ENCODE measurements around the gene CAPNS1. TPM values are rescaled to one million over a fixed set of nuclear protein-coding genes. Genes with fewer than 3 reads are reported as not detected.

CAPNS1 gene
- total and polyA plus RNA-seq, 9 of the 15 experiments (the other 6 are each of a cell fraction or from before 2014, with no cell fraction given), result 77.9 to 576 (median 258) TPM

DNA sequence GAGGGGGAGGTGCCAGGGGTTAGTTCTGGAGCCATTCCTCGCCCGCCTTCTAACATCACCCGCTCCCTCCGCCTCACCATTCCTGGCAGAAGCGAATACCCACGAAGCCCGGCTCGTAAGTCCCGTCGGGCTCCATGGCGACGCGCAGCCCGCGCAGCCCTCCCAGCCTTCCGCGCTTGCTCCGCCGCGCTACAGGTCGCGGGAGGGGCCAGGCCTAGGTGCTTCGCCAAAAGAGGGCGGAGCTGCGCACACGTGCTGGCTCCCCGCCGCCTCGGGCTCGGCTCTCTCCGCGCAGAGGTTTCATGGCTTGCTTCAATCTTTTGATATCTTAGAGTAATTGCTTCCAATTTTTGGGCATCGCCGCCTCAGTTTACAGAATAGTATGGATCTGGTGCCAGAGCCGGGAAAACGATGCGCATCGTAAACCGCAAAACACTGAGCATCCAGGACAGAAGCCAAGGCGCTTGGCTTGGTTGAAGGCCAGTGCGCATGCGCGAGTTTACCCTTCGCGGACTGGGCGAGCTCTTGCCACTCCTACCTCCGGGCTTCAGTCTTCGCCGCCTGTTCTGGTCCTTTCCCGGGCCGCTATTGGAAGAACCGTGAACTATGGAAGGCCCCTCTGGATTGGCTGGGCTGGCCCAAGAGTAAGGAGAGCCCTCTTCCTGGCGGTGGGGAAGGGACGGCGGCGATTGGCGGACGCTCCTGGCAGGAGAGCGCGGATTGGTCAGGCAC is 25.0 kb upstream of the CAPNS1 start, which contains the start of gene POLR2I (continued):
- TF ChIP-seq NR2C2 (CRISPR knock-in tag; IDR thresholded peaks at IDR 0.05) (peak; percentile 63; the same call in 1 of the 2 replicates), NR2C2 (tag; IDR thresholded peaks at IDR 0.05) (peak; percentile 74), RBBP5 (IDR thresholded peaks at IDR 0.05; ENCODE audit: borderline replicate concordance, insufficient read depth, low read length, poor library complexity, severe bottlenecking) (peak; percentile 63), BMI1 (IDR thresholded peaks at IDR 0.05; ENCODE audit: low read length) (no peak), ELF2 (CRISPR knock-in tag; IDR thresholded peaks at IDR 0.05) (no peak), BCL6 (CRISPR knock-in tag; IDR thresholded peaks at IDR 0.05) (no peak), FIP1L1 (IDR thresholded peaks at IDR 0.05; ENCODE audit: low read depth, low read length, poor library complexity, severe bottlenecking) (peak; percentile 80), TOE1 (IDR thresholded peaks at IDR 0.05; ENCODE audit: borderline replicate concordance) (peak; percentile 74; the same call in 1 of the 2 replicates), TOE1 (CRISPR knock-in tag; IDR thresholded peaks at IDR 0.05; ENCODE audit: borderline replicate concordance, low read depth) (no peak), NBN (IDR thresholded peaks at IDR 0.05; ENCODE audit: low read depth) (peak; percentile 62; the same call in 1 of the 2 replicates), ZFX (CRISPR knock-in tag; IDR thresholded peaks at IDR 0.05) (no peak; the same call in 1 of the 2 replicates), HLTF (IDR thresholded peaks at IDR 0.05) (no peak), RB1 (IDR thresholded peaks at IDR 0.05; ENCODE audit: low read depth) (peak; percentile 74), SMAD3 (CRISPR knock-in tag; conservative IDR thresholded peaks at IDR 0.05) (0 out of 2 replicates have a peak, but pooled peaks have one; percentile 17), NRF1 (conservative IDR thresholded peaks at IDR 0.05 in 1 of 2, IDR thresholded peaks at IDR 0.05 in 1 of 2) (peak; percentile 100), MXI1 (IDR thresholded peaks at IDR 0.05; ENCODE audit: low read depth, low read length) (peak; percentile 85), KDM5B (IDR thresholded peaks at IDR 0.05; ENCODE audit: insufficient replicate concordance, low read depth, low read length) (peak; percentile 68), PHTF2 (CRISPR knock-in tag; IDR thresholded peaks at IDR 0.05) (no peak), KAT8 (IDR thresholded peaks at IDR 0.05; ENCODE audit: low read depth) (no peak), ZNF449 (CRISPR knock-in tag; IDR thresholded peaks at IDR 0.05) (no peak; the same call in 1 of the 2 replicates), ZNF830 (CRISPR knock-in tag; IDR thresholded peaks at IDR 0.05) (no peak), ZNF395 (CRISPR knock-in tag; IDR thresholded peaks at IDR 0.05) (peak; percentile 67; the same call in 1 of the 2 replicates), LCOR (CRISPR knock-in tag; IDR thresholded peaks at IDR 0.05) (peak; percentile 95), RAD21 (CRISPR knock-in tag; conservative IDR thresholded peaks at IDR 0.05 in 1 of 2, IDR thresholded peaks at IDR 0.05 in 1 of 2) (0 out of 4 replicates have a peak, but pooled peaks of 1 of the 2 experiments have one; percentile 12), SOX6 (IDR thresholded peaks at IDR 0.05) (peak; percentile 69)
- TF ChIP-seq, protein P1, sequence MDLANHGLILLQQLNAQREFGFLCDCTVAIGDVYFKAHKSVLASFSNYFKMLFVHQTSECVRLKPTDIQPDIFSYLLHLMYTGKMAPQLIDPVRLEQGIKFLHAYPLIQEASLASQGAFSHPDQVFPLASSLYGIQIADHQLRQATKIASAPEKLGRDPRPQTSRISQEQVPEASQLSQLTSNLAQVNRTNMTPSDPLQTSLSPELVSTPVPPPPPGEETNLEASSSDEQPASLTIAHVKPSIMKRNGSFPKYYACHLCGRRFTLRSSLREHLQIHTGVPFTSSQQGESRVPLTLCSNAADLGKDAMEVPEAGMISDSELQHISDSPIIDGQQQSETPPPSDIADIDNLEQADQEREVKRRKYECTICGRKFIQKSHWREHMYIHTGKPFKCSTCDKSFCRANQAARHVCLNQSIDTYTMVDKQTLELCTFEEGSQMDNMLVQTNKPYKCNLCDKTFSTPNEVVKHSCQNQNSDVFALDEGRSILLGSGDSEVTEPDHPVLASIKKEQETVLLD (IDR thresholded peaks at IDR 0.05), result peak; percentile 100

All from K562 (cell line).